HCT116 (cell line): Measurements from ENCODE around the gene CEMP1. TPM values are rescaled to one million over a fixed set of nuclear protein-coding genes. Genes with fewer than 3 reads are reported as not detected.

Source experiments
- ATAC-seq: fragments of 200-7000 bp; cut with Tn5 transposase; 2 replicates; pipeline ENCODE4 v1.9.1; 2020; ENCODE audit warnings: mild to moderate bottlenecking, moderate library complexity
- BruUV-seq: library from RNA; stranded (reverse); fragments of 400-500 nt; replicated peaks from 2 replicates; lab custom pipeline; 2021; lab: Mats Ljungman, UMichigan
- CTCF ChIA-PET: fragments of 300-600 bp; sonication (Branson Sonifier 250); formaldehyde crosslinking; loops from one replicate; lab custom pipeline; 2021; ENCODE audit warnings: antibody characterized with exemption; lab: Charles Lee
- POLR2A ChIA-PET: fragments of 300-600, 350-600 bp; sonication (Branson Sonifier 250); formaldehyde crosslinking; loops from one replicate; lab custom pipeline; 2021; ENCODE audit warnings: antibody characterized with exemption; lab: Charles Lee
- RAD21 ChIA-PET, 2 experiments: fragments of 300-600 bp; sonication (Branson Sonifier 250); formaldehyde crosslinking; loops; one replicate each; lab custom pipeline; 2023; ENCODE audit warnings: low total read pairs in 2 of 2; ENCODE audit not compliant: uncharacterized antibody in 2 of 2, unreplicated experiment in 2 of 2, low non-redundant PET in 1 of 2; lab: Charles Lee
- DNase-seq: peaks from one replicate; pipeline ENCODE4 v3.0.0-alpha.2; 2010; ENCODE audit warnings: low read depth, low spot score
- H2AFZ ChIP-seq: fragments of 200-600 bp; shearing (Covaris generic), sonication (generic); 2 replicates; pipeline ENCODE4 v1.6.1; 2017; ENCODE audit warnings: low read depth, mixed run types, mixed read lengths, antibody characterized with exemption, low read length; ENCODE audit not compliant: poor library complexity, severe bottlenecking
- H3K27ac ChIP-seq: 2 replicates; pipeline ENCODE4 v1.5.1; 2012; ENCODE audit warnings: low read depth, low read length
- H3K27me3 ChIP-seq: fragments of 200-600 bp; sonication (generic); 2 replicates; pipeline ENCODE4 v1.6.1; 2016; ENCODE audit warnings: mixed run types, low read length, mixed read lengths; ENCODE audit not compliant: insufficient read depth
- H3K36me3 ChIP-seq, 2 experiments: fragments of 200-500 bp in 1 of 2; fragments of 200-600 bp in 1 of 2; sonication (Bioruptor generic) in 1 of 2; sonication (generic) in 1 of 2; 2 replicates each; pipeline versions ENCODE4 v1.5.1 to v1.6.1; 2014 to 2016; ENCODE audit warnings: low read length in 2 of 2, inconsistent platforms in 1 of 2, mixed read lengths in 1 of 2, mixed run types in 1 of 2; ENCODE audit not compliant: insufficient read depth in 2 of 2, control insufficient read depth in 1 of 2
- H3K4me1 ChIP-seq, 2 experiments: fragments of 200-600 bp in 1 of 2; sonication (generic) in 1 of 2; 2 replicates each; pipeline versions ENCODE4 v1.5.1 to v1.6.1; 2012 to 2017; ENCODE audit warnings: low read length in 2 of 2, inconsistent platforms in 1 of 2, mild to moderate bottlenecking in 1 of 2, mixed read lengths in 1 of 2, mixed run types in 1 of 2, moderate library complexity in 1 of 2; ENCODE audit not compliant: insufficient read depth in 2 of 2, control insufficient read depth in 1 of 2
- H3K4me2 ChIP-seq: fragments of 200-600 bp; sonication (generic); 2 replicates; pipeline ENCODE4 v1.6.1; 2017; ENCODE audit warnings: mixed run types, low read length, mixed read lengths
- H3K4me3 ChIP-seq, 2 experiments: fragments of 200-600 bp in 1 of 2; sonication (generic) in 1 of 2; replicated peaks in 1 of 2; 2 replicates each; pipeline ENCODE4 v1.5.1; 2011 to 2016; ENCODE audit warnings: low read length in 2 of 2, control low read depth in 1 of 2, low read depth in 1 of 2, mild to moderate bottlenecking in 1 of 2, mixed read lengths in 1 of 2, mixed run types in 1 of 2
- H3K79me2 ChIP-seq: fragments of 200-600 bp; sonication (generic); 2 replicates; pipeline ENCODE4 v1.6.1; 2017; ENCODE audit warnings: mild to moderate bottlenecking, mixed run types, low read length, moderate library complexity, mixed read lengths; ENCODE audit not compliant: insufficient read depth
- H3K9ac ChIP-seq: fragments of 200-600 bp; sonication (generic); 2 replicates; pipeline ENCODE4 v1.6.1; 2016; ENCODE audit warnings: low read length, mixed read lengths
- H3K9me2 ChIP-seq: fragments of 200-600 bp; sonication (generic), shearing (Covaris generic); 2 replicates; pipeline ENCODE4 v1.6.1; 2017; ENCODE audit warnings: mixed run types, mild to moderate bottlenecking, moderate library complexity; ENCODE audit not compliant: insufficient read depth
- H3K9me3 ChIP-seq, 2 experiments: fragments of 200-500 bp in 1 of 2; fragments of 200-600 bp in 1 of 2; sonication (Bioruptor generic) in 1 of 2; sonication (generic) in 1 of 2; 2 replicates each; pipeline ENCODE4 v1.6.1; 2014 to 2017; ENCODE audit warnings: low read length in 2 of 2, mixed read lengths in 2 of 2, inconsistent platforms in 1 of 2, low read depth in 1 of 2, mild to moderate bottlenecking in 1 of 2, mixed run types in 1 of 2, moderate library complexity in 1 of 2; ENCODE audit not compliant: control insufficient read depth in 1 of 2, insufficient read depth in 1 of 2
- H4K20me1 ChIP-seq: fragments of 200-600 bp; sonication (generic), shearing (Covaris generic); 2 replicates; pipeline ENCODE4 v1.6.1; 2017; ENCODE audit warnings: mixed run types, mild to moderate bottlenecking, moderate library complexity; ENCODE audit not compliant: insufficient read depth
- ATF3 ChIP-seq: IDR thresholded peaks from 2 replicates; pipeline ENCODE4 v1.6.1; 2012
- CBX3 ChIP-seq: IDR thresholded peaks from 2 replicates; pipeline ENCODE4 v1.6.1; 2012; ENCODE audit warnings: low read depth
- CEBPB ChIP-seq: IDR thresholded peaks from 2 replicates; pipeline ENCODE4 v1.6.1; 2012; ENCODE audit warnings: low read depth
- EGR1 ChIP-seq: IDR thresholded peaks from 2 replicates; pipeline ENCODE4 v1.6.1; 2012; ENCODE audit warnings: low read depth
- EZH2phosphoT487 ChIP-seq: fragments of 200-600 bp; IDR thresholded peaks from 2 replicates; pipeline ENCODE4 v1.6.1; 2018; ENCODE audit warnings: antibody characterized with exemption, borderline replicate concordance
- MAX ChIP-seq: IDR thresholded peaks from 2 replicates; pipeline ENCODE4 v1.6.1; 2012
- POLR2AphosphoS5 ChIP-seq: IDR thresholded peaks from 2 replicates; pipeline ENCODE4 v1.6.1; 2011; ENCODE audit warnings: mild to moderate bottlenecking, low read depth, low read length, moderate library complexity
- RAD21 ChIP-seq: IDR thresholded peaks from 2 replicates; pipeline ENCODE4 v1.6.1; 2012; ENCODE audit warnings: low read depth, mild to moderate bottlenecking
- SIN3A ChIP-seq: IDR thresholded peaks from 2 replicates; pipeline ENCODE4 v1.6.1; 2012; ENCODE audit warnings: low read depth
- SP1 ChIP-seq: IDR thresholded peaks from 2 replicates; pipeline ENCODE4 v1.6.1; 2012; ENCODE audit warnings: low read depth
- TCF7L2 ChIP-seq: IDR thresholded peaks from 2 replicates; pipeline ENCODE4 v1.7.0; 2011; ENCODE audit warnings: borderline replicate concordance, inconsistent platforms; ENCODE audit not compliant: insufficient read depth, insufficient read length; ENCODE audit errors: extremely low read depth
- YY1 ChIP-seq: IDR thresholded peaks from 2 replicates; pipeline ENCODE4 v1.6.1; 2011; ENCODE audit warnings: low read length, low read depth, moderate library complexity, mild to moderate bottlenecking; ENCODE audit not compliant: insufficient replicate concordance; ENCODE audit errors: extremely low read depth
- ZFX ChIP-seq: fragments of 450-650 bp; IDR thresholded peaks from 2 replicates; pipeline ENCODE4 v1.6.1; 2017
- intact Hi-C: fragments of 100-400 bp; cut with micrococcal nuclease; formaldehyde crosslinking; loops from 2 replicates; pipeline ENCODE4 v1.10.0; 2022
- total RNA-seq: library from RNA; stranded (reverse); gene quantifications from one replicate; pipeline ENCODE4 v1.2.1, GENCODE V29; 2021; ENCODE audit not compliant: unreplicated experiment
- TF ChIP-seq, protein P1 (sequence below): IDR thresholded peaks from 2 replicates; pipeline ENCODE4 v1.6.1; 2011; ENCODE audit warnings: mild to moderate bottlenecking, low read length, moderate library complexity; ENCODE audit not compliant: insufficient replicate concordance; ENCODE audit errors: extremely low read depth

The CEMP1 gene
- total RNA-seq, 1 experiment from 2014 or later = 0.32 TPM

- Histone ChIP-seq H3K36me3 (peaks cover 12 to 40% of the 10 kb centered on the region in 2 experiments; a peak in 3 of 4 replicates), H3K4me2 (no peak overlapping the region), H3K4me1 (peaks cover 5 to 9% of the 10 kb centered on the region in 2 experiments)
- CTCF ChIA-PET = no interaction called here
- BruUV-seq = no TSS peak
- TF ChIP-seq CEBPB = no peak
- TF ChIP-seq, protein P1, sequence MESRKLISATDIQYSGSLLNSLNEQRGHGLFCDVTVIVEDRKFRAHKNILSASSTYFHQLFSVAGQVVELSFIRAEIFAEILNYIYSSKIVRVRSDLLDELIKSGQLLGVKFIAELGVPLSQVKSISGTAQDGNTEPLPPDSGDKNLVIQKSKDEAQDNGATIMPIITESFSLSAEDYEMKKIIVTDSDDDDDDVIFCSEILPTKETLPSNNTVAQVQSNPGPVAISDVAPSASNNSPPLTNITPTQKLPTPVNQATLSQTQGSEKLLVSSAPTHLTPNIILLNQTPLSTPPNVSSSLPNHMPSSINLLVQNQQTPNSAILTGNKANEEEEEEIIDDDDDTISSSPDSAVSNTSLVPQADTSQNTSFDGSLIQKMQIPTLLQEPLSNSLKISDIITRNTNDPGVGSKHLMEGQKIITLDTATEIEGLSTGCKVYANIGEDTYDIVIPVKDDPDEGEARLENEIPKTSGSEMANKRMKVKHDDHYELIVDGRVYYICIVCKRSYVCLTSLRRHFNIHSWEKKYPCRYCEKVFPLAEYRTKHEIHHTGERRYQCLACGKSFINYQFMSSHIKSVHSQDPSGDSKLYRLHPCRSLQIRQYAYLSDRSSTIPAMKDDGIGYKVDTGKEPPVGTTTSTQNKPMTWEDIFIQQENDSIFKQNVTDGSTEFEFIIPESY = no peak
- TF ChIP-seq MAX = no peak
- TF ChIP-seq SIN3A = no peak
- TF ChIP-seq, all 23 proteins: peak for 0
- no peaks in the 10 kb centered on the region for H3K27me3 ChIP-seq
- H2AFZ ChIP-seq = no peak overlapping the region
- no peak overlapping the region for H3K27ac ChIP-seq
- ChIA-PET RAD21 (no interaction called here), POLR2A (no interaction called here)
- no peaks in the 10 kb centered on the region for H3K9me3 ChIP-seq
- intact Hi-C loops = no loop called here
- DNase-seq = no peak
- no peak for ATAC-seq
- H3K4me3 ChIP-seq = no peak overlapping the region
- H3K9me2 ChIP-seq = no peaks in the 10 kb centered on the region
- H3K79me2 ChIP-seq = peaks cover 29% of the 10 kb centered on the region
- H3K9ac ChIP-seq = no peak overlapping the region
- no peaks in the 10 kb centered on the region for H4K20me1 ChIP-seq
These were observed 5.1 kb downstream of the CEMP1 start for GRCh38 chr16:2526135-2526534.

DNA sequence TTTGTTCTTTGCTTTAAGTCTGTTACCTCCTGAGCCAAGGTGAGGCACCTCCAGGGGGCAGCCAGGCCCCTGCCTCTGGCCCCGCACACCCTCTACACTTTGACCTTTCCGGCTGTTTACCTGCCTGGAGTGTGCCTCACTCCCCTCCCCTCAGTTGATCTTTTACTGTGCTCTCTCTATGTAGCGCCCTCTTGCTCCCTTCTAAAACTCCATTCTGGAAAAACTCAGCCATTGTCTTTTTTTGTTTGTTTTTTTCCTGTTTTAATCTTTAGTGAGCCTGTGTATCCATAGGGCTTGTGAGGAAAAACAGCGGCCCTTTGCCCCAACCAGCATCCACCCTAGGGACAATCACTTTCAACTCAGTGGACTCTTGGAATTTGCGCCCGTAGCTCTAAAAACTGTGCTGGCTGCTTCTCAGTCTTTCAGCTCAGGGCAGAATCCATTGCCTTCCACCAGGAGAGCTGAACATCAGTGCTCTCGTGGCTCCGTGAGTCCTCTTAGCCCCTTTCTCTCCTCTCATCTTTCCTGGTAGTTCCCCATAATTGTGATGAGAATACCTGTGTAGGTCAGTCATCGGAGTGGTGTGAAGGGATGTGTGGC is 6.8 kb downstream of the CEMP1 start:
- BruUV-seq = no TSS peak
- CTCF ChIA-PET = no interaction called here
- TF ChIP-seq MAX (no peak), EGR1 (no peak), RAD21 (no peak), ATF3 (no peak), POLR2AphosphoS5 (no peak), ZFX (no peak), CBX3 (no peak), EZH2phosphoT487 (no peak), SIN3A (no peak), YY1 (no peak), SP1 (no peak), TCF7L2 (no peak)
- TF ChIP-seq, protein P1 = no peak

More for the DNA sequence above, 6.8 kb downstream of the CEMP1 start:
- H3K9ac ChIP-seq = no peak overlapping the region
- H3K36me3 ChIP-seq = peaks cover 12 to 31% of the 10 kb centered on the region in 2 experiments; a peak in 3 of 4 replicates
- H3K4me1 ChIP-seq = peaks cover 6 to 15% of the 10 kb centered on the region in 2 experiments
- DNase-seq = no peak
- H2AFZ ChIP-seq = no peak overlapping the region
- no peak overlapping the region for H3K4me3 ChIP-seq
- H3K27ac ChIP-seq = no peak overlapping the region
- H3K9me2 ChIP-seq = no peaks in the 10 kb centered on the region
- peaks cover 37% of the 10 kb centered on the region for H3K79me2 ChIP-seq
- ATAC-seq = no peak
- POLR2A ChIA-PET = no interaction called here
- H3K27me3 ChIP-seq = no peaks in the 10 kb centered on the region
- no peak overlapping the region for H3K4me2 ChIP-seq
- no peaks in the 10 kb centered on the region for H3K9me3 ChIP-seq
- RAD21 ChIA-PET = no interaction called here
- intact Hi-C loops = no loop called here
- H4K20me1 ChIP-seq = no peaks in the 10 kb centered on the region
